Activated T-helper 1 cell treated with Interleukin-2 at 50 U/mL for 16 hours (primary cell): ENCODE results near the gene CBFA2T3.

Source experiments
- DNase-seq: peaks from one replicate; pipeline ENCODE4 v3.0.0-alpha.2; 2020; ENCODE audit warnings: low read depth

CBFA2T3 gene

DNA sequence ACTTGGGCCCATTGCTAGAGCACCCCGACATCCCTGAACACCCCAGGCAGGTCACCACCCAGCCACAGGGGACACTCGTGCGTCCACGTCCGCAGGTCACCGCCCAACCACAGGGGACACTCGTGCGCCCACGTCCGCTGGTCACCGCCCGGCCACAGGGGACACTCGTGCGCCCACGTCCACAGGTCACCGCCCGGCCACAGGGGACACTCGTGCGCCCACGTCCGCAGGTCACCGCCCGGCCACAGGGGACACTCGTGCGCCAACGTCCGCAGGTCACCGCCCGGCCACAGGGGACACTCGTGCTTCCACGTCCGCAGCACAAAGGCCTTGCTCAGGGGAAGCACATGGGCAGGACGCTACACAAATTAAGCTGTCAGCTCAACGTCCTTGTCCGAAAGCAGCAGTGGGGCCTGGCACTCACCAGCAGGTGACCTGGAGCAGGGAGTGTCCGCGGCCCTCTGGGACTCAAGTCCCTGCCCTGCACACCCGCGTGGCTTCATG, 137.9 kb downstream of the CBFA2T3 start:
- DNase-seq = no peak

DNA sequence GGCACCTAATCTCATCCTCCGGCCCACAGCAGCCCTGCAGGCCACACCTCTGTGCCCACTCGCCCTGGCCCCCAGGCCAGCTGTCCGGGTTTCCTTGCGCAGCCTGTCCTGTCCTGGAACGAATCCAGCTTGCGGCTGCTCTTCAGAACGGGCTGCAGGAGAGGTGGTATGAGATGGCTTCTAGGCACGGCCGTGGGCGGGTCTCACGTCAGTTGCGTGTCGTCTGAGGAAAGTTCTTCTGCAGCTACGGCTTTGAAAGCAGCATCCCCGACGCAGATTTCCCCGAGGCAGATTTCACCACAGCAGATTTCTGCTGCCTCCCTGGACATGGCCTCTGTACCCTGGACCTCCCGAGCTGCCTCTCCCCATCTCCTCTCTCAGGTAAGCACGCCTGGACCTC, 138.4 kb downstream of the CBFA2T3 start:
- no peak for DNase-seq

DNA sequence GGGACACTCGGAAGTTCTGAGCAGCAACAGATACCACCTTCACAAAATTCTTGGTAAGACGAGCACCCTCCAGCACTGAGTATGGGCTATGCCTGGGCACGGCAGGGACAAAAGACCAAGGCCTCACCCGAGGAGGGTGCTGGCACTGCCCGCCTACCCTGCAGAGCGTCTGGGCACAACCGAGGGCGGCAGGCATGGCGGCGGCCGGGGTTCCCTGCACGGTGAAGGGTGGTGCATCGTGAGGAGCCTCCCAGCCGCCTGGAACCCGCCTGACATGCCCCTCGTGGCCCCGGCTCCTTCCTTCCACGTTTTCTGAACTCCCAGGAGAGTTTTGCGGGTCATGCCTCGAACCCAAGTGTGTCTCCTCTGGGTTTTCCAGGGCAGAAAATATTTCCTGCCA, 139.2 kb downstream of the CBFA2T3 start:
- no peak for DNase-seq

DNA sequence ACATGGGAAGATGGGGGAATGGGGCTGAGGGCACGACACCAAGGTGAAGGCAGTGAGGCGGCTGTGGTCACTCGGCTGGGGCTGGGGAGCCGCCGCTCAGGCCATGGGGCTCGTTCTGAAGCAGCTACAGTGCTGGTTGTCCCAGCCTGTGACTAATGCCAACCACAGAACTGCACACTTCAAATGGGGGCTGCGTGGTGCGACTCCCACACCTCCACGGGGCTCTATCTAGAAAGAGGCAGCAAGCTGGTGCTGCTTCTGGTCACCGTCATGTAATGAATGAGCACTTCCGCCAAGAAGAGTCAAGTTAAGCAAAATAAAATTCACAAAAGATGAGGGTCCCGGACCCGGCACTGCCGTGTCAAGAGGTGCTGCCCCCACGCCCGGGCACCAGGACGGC, 140.2 kb downstream of the CBFA2T3 start:
- no peak for DNase-seq

DNA sequence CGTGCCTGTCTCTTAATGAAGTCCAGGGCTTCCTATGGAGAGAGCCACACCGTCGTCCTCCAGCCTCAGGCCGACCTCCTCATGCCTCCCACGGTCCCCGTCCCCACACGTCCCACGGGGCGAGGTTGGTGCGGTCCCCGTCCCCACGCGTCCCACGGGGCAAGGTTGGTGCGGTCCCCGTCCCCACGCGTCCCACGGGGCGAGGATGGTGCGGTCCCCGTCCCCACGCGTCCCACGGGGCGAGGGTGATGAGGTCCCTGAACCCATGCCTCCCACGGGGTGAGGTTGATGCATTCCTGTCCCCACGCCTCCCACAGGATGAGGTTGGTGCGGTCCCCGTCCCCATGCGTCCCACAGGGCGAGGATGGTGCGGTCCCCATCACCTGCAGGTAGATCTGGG, 141.2 kb downstream of the CBFA2T3 start:
- DNase-seq = no peak

DNA sequence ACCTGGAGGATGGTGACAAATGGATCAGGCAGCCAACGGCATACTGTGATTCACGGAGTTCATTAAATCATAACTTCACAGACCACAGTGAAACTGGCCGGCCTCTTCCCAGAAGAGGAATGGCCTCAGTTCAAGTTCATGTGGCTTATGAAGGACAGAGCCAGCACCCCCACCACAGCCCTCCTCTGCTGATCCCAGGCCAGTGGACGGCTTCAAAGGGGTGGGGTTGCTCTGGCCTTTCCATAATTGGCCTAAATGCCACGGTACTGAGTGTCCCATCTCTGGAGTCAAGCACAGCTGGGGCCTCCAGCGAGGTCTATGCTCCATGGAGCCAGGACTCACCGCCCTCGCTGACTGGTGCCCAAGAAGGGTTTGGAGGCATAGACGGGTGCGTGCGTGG, 141.6 kb downstream of the CBFA2T3 start:
- DNase-seq = no peak

DNA sequence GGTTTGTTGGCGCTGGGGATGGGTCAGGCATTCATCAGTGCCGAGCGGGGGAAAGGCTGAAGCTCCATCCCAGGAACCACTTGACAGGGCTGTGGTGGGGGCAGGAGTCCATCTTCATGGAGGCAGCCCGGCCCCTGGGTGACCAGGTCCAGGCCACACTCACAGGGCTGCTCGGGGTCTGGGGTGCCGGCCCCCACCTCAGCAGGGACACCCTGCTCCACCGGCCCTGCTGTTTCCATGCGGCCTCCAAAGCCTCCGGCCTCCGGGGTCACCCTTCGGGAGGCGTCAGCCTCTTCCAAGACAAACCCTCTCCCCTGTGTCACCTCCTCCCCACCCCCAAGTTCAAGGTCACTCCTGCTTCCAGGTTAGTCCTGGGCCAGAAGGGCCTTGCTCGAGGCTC, 142.3 kb downstream of the CBFA2T3 start:
- no peak for DNase-seq

DNA sequence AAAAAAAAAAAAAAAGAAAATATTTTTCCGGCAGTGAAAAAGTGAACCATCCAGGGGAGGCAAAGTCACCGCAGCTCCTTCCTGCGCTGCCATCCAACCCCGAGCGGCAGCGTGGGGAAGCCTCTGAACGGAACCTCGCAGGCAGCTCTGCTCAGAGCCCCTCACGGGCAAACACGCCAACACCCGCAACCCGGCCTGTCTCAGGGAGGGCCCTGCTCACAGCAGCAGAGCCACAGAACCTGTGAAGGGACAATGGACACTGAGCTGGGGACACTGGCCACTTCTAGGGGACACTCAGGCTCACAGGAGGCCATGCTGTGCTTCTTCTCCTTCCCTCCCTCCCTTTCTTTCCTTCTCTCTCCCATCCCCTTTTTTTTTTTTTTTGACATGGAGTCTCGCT, 143.9 kb downstream of the CBFA2T3 start:
- DNase-seq = no peak

DNA sequence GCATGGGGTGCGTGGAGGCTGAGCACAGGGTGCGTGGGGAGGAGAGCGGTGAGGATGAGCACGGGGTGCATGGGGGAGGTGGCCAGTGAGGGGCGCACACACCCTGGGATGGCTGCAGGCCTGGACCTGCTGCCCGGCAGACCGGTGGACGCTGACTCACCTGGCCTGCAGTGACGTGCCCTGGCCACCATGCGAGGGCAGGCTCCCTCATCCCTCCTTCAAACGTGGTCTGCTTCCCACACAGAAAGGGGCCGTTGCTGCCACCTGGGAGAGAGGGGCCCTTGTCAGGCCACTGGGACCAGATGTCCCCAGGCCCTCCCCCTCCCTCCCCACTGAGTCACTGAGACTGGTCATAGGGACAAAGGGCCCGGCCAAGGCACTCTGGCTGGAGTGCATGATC, 145.2 kb downstream of the CBFA2T3 start:
- no peak for DNase-seq

DNA sequence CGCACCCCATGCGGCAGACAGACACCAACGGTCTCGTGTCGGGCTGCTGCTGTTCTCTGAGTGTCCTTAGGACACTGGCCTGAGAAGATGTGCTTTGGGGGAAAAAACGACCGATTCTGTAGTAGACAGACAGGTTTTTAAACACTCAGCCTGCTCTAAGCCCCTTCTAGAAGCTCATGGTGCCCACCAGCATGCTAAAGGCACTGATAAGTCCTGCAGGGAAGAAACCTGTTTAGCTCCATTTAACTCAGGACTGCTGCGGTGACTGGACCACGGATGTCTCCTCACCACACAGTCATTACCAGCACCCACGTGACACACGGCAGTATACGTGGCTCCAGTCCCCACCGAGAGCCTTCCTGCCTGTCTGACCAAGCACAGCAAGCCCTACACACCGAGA, 146.2 kb downstream of the CBFA2T3 start:
- DNase-seq = no peak

DNA sequence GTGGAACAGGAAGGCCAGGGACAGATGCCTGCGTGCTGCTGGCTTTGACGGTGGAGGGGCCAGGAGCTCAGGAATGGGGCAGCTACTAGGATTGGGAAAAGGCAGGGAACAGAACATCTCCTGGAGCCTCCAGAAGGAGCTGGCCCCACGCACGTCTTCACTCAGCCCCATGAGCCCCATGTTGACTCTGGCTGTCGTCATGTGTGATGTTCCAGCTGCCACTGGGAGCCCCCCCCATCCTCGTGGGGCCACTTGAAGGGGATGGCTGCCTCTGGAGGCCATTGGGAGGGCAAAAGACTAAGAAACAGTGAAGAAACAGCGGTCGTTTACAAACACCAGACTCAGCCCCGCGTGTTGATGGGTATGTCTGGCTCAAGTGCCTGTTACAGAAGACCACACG, 146.7 kb downstream of the CBFA2T3 start:
- DNase-seq = no peak

DNA sequence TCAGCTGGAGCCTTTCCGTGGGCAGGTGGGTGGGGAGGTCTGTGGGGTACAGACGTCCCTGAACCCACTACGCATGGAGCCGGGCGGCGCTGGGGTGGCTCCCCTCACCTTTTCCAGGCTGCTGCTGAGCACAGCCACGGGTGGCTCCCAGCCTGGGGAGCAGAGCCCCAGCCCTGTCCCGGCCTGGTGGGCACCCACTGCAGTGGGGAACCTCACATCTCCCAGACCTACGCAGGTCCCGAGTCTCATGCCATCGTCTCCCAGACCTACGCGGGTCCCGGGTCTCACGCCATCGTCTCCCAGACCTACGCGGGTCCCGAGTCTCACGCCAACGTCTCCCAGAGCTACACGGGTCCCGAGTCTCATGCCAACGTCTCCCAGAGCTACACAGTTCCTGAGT, 148.3 kb downstream of the CBFA2T3 start:
- no peak for DNase-seq

DNA sequence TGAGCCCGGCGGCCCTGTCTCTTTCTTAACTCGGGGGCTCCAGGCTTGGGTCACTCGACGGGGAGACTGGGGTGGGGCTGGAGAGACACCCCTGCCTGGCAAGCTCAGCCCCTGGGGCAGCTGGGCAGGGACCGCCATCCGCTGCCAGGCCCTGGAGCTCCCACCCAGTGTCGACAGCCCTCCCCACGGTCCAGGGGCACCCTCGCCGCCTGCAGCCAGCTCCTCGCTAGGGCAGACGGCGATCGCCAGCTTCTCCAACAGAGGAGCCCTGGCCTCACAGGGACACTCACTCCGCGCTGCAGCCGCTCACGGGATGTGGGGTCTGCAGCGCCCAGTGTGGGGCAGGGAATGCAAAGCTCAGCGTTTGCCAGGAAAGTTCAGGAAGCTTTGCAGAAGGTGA, 149.3 kb downstream of the CBFA2T3 start:
- DNase-seq = no peak

DNA sequence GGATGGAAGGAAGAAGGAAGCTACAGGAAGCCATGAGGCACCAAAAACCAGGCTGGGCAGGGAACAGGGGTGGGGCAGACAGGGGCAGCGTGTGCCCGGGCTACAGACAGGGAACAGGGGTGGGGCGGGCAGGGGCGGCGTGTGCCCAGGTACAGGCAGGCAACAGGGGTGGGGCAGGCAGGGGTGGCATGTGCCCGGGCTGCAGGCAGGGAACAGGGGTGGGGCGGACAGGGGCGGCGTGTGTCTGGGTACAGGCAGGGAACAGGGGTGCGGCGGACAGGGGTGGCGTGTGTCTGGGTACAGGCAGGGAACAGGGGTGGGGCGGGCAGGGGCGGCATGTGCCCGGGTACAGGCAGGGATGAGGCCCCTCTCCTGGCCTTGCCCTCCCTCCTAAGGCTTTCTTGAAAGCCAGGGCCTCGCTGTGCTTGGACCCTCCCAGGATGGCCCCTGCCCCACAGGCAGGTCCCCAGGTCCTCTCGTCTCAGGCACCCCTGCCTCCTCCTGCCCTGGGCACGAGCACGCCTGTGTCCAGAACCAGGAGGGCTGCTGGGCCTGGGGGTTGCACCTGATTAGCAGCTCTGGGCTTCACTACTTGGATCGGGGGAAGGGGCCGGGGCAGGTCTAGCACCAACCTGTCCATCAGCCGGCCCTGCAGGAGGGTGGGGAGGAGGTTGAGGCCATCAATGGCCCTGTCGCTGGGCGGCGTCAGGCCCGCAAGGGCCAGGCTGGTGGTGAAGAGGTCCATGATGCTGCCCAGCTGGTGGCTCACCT, 150.8 kb downstream of the CBFA2T3 start:
- DNase-seq = no peak

DNA sequence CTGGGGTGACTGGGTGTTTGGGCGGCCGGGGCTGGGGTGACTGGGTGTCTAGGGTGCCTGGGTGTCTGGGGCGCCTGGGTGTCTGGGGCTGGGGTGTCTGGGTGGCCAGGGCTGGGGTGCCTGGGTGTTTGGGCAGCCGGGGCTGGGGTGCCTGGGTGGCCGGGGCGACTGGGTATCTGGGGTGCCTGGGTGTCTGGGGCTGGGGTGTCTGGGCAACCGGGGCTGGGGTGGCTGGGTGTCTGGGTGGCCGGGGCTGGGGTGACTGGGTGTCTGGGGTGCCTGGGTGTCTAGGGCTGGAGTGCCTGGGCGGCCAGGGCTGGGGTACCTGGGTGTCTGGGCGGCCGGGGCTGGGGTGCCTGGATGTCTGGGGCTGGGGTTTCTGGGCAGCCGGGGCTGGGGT, 151.9 kb downstream of the CBFA2T3 start:
- no peak for DNase-seq
